ENCODE measurements around the gene NADSYN1.

Gene NADSYN1

DNA sequence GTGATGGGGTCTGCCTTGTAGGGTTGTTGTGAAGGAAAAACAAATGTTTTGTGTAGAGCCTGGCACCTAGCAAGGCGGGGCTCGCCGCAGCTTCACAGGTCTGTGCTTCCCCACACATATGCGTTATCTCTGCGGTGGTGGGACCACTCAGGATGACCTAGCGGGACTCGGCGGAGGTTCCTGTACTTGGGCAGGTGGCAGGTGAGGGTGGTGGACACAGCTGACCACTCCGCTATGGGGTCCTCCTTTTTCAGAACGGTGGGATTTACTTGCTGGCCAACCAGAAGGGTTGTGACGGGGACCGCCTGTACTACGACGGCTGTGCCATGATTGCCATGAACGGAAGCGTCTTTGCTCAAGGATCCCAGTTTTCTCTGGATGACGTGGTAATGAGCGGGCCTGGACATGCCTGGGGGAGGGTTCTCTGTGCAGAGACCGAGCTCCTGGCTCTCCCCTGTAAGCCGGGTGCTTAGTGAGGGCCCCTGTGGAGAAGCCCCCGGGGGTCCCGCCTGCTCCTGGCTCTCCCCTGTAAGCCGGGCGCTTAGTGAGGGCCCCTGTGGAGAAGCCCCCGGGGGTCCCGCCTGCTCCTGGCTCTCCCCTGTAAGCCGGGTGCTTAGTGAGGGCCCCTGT, 21.3 kb downstream of the NADSYN1 start:
- no peak for DNase-seq (ENCODE audit: low read depth in 2 of 2)

DNA sequence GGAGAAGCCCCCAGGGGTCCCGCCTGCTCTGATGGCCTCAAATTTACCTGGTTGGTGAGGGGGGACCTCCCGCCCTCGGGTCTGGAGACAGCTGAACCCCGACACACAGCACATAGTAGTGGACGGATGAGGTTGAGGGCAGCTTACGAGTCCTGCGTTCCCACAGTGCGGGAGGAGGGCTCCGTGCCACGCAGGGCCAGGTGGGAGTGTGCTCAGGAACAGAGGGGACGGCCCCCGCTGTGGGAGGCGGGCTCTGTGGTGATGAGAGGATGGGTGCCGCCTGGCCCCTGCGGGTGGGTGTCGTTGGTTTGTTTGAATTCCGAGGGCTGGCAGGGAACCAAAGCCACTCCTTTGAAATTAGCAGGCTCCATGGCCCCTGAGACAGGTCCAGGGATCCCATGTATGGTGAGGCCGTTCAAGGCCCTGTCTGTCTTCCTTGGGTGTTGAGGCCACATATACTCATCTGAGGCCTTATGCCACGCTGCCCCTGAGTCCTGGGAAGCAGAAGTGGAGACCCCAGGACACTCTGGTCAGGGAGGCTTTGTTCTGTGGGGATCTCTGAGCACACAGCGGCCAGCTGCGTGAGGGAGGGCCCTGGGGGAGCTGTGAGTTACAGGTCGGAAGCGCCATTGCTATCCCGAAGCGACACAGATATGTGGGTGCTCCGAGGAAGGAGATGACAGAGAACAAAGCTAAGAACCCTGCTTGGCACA, 21.9 kb downstream of the NADSYN1 start:
- no peak for DNase-seq (ENCODE audit: low read depth in 2 of 2)

DNA sequence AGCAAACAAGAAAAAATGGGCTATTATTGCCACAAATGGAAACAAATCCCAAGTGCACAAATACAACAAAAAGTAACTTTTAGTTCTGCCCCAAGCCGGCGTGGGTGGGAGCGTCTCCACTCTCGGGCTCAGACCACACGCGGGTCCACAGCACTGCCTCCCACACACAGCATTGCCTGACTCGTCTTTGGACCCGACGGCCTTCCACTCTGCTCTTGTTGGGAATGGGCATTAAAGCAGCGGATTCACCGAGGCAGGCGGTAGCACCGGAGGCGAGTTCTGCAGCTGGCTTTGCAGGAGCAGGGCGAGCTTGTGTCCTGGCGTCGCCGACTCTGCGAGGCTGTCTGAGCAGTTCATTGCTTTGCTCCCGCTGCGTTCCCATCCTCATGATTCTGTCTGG, 23.0 kb downstream of the NADSYN1 start:
- DNase-seq (ENCODE audit: low read depth in 2 of 2), result no peak

DNA sequence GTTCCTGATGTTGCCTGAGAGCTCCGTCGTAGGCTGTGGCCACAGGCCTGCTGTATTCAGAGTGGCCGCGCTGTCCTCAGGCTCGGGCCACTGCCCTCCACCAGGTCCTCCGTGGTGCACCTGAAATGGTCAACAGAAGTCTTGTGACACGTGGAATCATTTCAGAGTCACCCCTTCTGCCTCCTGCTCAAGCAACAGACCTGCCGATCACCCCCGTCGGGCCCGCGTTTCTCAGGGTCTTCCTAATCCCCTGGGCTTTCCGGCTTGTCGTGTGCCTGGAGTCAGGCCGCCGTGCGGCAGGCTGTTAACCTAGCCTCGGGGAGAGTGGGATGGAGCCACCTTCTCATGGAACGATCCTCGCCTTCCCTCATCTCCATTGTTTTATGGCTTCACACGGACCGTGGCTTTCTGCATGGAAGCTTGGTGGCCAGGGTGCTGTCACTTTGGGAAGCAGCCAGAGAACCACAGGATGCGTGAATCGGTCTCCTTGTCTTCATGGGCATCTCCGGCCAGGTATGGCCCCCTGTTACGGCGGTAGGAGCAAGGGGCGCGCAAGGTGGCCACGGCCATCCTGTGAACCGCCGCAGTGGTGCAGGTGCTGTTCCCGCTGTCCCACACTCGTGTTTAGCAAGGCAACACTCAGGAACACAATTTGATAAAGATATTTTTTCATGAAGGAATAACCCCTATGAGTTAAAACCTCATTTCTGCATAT, 24.1 kb downstream of the NADSYN1 start:
- no peak for DNase-seq (ENCODE audit: low read depth in 2 of 2)

DNA sequence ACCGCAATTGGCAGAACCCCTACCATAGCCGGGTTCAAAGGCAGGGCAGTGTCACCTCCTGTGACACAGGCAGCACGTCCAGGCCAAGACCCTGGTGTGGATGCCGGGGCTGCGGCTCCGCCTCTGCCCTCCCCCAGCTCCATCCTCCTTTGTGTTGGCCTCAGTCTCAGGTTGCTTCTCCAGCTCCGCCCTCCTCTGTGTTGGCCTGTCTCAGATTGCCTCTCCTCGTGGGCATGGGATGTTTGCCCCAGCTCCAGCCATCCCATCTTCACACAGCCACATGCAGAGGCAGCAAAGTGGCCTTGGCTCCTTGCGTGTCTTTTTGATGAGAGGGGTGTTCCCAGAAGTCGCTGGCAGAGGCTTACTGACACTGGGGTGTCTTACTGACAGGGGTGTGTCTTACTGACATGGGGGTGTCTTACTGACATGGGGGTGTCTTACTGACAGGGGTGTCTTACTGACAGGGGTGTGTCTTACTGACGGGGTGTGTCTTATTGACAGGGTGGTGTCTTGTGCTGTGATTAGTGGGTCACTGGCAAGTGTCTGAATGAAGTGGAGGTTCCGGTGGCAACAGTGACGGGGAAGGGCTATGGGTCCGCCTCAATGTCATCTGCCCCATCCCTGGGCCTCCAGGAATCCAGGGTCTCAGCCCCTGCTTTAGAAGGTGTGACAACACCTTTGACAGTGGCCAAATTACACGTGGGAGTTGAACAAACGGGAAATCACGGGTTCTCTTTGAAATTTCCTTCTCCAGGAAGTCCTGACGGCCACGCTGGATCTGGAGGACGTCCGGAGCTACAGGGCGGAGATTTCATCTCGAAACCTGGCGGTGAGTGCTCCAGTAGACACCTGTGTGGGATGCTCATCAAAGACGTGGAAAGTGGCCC, 24.9 kb downstream of the NADSYN1 start:
- DNase-seq (ENCODE audit: low read depth in 2 of 2), result no peak

DNA sequence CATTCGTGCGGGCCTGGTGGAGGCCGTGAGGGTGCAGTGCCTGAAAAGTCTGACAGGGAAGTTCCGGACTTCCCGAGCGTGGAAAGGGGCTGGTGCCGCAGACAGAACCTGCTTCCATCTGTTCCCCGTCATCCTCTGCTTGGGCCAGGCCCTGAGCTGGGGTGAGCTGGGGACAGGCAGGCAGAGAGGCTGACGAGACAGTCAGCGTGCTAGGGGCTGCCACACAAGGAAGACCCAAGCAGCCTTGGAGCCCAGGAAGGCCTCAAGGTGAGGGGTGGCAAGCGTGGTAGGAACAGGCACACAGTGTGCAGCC, 25.5 kb downstream of the NADSYN1 start:
- DNase-seq (ENCODE audit: low read depth in 2 of 2), result no peak

DNA sequence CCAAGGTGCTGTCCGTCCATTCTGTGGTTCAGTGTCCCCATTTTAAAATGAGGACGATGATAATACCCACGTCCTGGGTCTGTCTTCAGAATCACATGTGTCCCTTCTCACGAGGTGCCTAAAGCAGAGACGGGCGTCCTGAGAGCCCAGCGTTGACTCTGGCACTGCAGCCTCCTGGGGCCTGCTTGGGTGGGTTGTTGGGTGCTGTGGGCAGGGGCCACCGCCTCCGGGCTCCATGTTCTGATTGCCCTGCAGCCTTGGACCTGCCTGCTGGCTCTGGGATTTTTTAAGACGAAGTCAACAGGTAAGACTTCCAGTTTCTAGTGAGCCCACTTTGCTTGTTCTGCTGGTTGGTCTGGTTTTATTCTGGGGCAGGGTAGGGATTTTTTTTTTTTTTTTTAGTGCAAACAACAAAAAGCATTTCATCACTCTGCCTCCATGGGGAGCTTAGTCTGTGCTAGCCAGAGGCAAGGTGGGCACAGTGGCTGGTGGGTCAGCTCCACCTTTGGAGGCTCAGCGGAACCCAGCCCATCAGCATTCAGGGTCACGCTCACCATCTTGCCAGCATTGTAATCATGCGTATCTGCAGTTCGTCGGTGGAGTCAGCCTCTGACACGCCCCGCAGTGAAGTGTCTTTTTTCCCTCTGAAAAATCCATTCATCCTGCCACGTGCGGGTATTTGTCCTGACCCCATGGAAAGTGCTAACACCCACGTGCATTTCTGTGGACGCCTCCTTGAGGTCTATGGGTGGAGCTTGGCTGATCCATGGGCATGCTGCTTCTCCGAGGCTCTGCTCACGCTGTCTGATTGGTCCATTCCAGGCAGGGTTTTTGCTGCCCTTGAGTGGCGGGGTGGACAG, 28.3 kb downstream of the NADSYN1 start:
- no peak for DNase-seq (ENCODE audit: low read depth in 2 of 2)

DNA sequence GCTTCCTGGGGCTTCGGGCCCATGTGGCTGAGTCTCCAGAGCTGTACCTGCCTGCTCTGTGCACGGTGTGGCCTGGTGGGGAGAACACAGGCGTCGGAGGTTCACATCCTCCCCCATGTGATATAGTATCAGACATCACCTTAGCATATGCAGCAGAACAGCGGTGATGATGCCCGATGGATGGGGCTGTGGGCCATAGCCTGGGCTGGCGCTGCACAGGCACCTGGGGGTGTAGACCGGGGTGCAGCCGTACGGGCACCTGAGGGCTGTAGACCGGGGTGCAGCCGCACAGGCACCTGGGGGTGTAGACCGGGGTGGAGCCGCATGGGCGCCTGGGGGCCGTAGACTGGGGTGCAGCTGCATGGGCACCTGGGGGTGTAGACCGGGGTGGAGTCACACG, 29.2 kb downstream of the NADSYN1 start:
- no peak for DNase-seq (ENCODE audit: low read depth in 2 of 2)

DNA sequence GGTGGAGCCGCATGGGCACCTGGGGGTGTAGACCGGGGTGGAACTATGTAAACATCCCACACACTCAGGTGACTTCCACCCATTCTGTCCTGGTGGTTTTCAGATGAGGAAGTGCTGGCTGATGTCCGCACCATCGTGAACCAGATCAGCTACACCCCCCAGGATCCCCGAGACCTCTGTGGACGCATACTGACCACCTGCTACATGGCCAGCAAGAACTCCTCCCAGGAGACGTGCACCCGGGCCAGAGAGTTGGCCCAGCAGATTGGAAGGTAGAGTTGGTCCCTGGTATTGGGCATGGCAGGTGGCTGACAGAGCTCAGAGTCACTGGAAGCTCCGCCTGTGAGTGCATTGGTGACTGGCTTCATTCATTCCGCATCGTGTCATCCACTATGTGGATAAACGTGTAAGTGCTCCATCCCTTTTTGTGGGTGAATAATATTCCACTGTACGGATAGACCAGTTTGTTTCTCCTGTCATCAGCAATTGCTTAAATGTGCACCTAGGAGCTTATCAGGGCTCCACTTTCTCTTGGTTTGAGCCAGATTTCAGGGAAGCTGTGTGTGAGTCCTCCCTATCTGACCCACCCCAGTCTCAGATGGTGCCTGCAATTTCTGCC, 29.9 kb downstream of the NADSYN1 start:
- no peak for DNase-seq (ENCODE audit: low read depth in 2 of 2)

DNA sequence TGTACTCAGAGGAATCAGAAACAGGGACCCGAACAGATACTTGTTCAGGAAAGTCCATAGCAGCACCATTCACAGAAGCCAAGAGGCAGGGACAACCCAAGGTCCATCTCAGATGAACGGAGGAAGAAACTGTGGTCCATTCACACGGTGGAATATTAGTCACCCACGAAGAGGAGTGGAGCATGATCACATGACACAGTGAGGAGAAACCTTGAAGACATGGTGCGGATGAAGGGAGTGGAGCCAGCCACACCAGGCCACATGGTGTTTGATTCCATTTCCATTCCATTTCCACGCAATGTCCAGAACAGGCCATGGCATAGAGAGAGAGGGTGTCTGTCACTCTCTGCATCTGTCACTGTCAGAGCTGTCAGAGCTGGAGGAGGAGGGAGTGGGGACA, 30.7 kb downstream of the NADSYN1 start:
- DNase-seq (ENCODE audit: low read depth in 2 of 2), result no peak

DNA sequence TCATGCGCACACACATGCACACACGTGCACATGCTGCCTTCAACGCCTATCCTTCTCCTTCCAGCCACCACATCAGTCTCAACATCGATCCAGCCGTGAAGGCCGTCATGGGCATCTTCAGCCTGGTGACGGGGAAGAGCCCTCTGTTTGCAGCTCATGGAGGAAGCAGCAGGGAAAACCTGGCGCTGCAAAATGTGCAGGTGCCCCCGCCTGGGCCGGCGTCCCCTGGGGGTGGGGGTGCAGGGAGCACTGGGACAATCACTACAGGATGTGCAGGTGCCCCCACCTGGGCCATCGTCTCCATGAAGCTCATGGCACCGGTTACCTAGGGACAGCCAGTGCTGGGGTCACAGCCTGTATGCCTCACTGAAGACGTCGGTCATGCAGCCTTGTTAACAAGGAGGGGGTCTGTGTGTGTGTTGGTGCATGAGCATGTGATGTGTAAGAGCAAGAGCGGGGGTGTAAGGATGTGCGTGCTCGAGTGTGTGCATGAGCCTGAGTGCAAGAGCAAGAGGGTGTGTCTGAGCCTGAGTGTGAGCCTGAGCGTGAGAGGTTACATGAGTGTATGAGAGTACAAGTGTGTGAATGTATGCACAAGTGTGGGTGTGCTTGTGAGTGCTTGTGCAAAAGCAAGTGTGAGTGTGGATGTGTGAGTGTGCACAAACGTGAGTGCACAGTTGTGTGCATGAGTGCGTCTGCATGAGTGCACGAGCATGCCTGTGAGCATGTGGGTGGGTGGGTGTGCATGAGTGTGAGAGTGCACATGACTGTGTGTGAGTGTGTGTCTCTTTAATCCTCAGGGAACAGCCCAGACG, 31.5 kb downstream of the NADSYN1 start:
- DNase-seq (ENCODE audit: low read depth in 2 of 2), result no peak

DNA sequence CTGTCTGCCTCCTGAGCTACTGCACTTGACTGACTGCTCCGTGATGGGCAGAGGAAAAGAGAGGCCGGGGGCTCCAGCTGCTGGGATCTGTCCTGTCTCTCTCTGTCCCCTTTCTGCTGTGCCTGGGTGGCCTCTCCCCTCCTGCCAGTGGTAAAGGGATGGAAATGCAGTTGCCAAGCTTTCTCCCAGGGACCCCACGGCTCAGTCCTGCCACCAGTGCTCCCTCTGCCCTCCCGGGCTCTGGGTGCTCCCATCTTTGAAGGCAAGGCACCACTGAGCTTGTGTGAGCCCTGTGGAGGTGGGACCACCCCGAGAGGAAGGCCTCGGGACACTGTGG, 32.0 kb downstream of the NADSYN1 start:
- DNase-seq (ENCODE audit: low read depth in 2 of 2), result no peak

DNA sequence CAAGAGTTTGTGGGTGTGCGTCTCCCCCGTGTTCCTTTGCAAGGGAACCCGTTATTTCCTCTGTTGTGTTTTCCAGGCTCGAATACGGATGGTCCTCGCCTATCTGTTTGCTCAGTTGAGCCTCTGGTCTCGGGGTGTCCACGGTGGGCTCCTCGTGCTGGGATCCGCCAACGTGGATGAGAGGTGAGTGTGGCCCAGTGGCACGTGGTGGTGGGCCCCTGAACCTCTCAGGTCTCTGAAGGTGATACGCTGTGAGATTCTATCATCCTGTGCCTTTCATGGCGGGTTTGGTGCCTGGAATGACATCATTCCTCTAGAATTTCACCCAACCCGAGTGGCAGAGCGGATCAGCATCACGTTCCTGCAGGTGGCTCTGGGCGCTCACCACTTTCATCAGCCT, 32.5 kb downstream of the NADSYN1 start:
- DNase-seq (ENCODE audit: low read depth in 2 of 2), result no peak

DNA sequence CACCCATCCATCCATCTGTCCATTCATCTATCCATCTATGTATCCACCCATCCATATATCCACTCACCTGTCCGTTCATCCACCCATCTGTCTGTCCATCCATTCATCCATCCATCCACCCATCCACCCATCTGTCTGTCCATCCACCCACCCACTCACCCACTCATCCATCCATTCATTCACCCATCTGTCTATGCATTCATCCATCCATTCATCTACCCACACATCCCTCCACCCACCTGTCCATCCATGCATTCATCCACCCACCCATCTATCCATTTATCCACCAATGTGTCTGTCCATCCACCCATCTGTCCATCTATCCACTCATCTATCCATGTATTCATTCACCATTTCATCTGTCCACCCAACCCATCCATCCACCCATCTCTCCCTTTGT, 33.3 kb downstream of the NADSYN1 start:
- no peak for DNase-seq (ENCODE audit: low read depth in 2 of 2)

DNA sequence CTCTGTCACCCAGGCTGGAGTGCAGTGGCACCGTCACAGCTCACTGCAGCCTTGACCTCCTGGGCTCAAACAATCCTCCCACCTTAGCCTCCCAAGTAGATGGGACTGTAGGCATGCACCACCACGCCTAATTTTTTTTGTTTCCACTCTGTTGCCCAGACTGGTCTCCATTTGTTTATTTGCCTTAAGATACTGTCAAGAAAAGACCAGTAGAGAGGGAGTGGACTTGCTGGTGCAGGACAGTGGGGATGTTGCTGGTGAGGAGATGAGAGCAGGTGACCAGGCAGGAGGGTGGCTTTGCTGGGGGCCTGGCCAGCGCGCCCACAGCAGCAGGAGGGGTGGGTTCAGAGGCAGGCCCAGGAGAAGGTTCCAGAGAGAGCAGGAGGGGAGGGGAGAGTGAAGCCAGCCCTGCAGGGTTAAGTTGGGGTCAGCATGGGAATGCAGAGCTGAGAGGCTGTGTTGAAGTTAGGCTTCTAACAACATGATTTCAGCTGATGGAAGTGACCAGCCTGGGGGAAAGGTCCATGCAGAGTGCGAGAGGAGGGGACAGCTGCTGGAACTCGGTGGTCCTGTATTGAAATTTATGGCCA, 35.8 kb downstream of the NADSYN1 start:
- no peak for DNase-seq (ENCODE audit: low read depth in 2 of 2)

DNA sequence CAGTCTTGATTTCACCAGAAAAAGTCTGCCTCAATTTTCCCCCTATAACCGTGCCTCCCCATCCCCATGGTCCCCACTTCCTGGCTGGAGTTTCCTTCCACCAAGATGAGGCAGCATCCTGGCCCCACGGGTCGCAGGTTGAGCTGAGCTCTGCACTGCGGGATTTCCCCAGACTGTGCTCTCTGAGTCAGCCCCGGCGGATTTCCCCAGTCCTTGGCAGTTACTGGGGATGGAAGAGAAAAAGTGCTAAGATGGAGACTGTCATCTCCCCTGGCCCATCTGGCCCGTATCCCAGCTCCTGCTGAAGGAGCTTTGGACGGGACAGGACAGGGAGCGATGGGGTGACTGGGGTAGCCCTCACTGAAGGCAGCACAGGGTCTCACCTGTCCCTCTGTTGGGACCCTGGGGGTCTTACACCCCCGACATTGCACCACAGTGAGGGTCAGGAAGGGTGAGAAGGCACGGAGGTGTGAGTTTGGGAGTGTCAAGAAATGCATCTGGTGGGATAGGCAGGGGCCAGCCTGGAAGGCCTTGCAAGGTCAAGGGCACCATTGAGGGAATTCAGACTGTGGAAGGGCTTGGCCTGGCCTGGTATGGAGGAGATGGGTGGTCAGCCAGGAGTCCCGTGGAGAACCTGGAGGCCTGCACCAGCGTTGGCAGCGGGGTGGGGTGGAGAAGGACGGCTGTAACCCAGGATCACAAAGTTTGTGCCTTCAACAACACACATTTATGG, 36.5 kb downstream of the NADSYN1 start:
- DNase-seq (ENCODE audit: low read depth in 2 of 2), result no peak

DNA sequence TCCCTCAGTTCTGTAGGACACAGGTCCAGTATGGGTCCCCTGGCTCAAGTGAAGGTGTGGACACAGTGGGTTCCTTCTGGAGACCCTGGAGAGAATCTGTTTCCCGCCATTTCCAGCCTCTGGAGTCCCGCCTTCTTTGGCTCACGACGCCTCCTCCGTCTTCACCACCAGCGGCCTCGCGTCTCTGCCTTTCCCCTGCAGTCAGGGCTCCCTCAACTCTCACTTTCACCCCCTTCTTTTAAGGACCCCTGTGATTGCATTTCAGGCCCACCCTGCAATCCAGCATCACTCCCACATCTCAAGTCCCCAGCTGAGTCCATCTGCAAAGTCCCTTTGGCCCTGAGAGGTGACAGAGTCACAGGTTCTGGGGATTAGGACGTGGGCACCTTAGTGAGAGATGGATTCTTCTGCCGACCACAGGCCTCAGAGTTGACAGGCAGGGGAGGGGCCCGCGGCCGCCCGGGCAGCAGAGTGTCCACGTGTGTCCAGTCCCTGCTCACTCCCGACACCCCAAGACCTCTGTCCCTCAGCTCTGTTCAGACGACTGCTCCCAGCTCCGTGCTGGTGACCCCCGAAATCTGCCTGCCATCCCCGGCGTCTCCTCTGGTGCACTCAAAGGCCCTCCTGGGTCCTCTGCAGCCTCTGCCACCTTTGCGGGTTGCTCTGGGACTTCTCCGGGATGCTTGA, 37.2 kb downstream of the NADSYN1 start:
- no peak for DNase-seq (ENCODE audit: low read depth in 2 of 2)

DNA sequence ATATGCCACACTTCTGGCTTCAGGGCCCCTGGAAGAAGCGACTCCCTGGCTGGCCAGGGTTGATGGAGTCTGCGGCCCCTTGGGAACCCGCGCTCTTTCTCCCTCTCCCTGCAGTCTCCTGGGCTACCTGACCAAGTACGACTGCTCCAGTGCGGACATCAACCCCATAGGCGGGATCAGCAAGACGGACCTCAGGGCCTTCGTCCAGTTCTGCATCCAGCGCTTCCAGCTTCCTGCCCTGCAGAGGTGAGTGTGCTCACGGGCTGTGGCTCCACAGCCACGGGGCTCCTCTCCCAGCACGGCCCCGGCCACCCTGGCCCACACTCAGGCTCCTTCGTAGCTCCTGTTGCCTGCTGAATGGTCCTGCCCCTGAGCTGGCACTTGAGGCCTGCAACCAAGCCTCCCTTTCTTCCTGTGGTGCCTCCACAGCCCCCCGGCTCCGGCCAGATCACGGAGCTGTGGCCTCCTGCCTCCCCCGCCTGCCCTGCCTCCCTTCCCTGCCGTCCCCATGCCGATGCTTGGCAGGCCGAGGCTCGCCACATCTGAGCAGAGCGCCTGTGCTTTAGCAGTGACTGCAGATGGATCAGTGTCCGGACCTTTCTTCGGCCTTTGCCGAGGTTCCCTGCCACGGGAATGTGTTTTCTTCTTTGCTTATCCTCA, 37.9 kb downstream of the NADSYN1 start:
- DNase-seq (ENCODE audit: low read depth in 2 of 2), result no peak
